SK-N-SH (cell line): ENCODE measurements around the gene HOXA4.

Experiments used
- CHD2 ChIP-seq: fragments of 150-350 bp; IDR thresholded peaks from 2 replicates; pipeline ENCODE4 v1.6.1; 2018; ENCODE audit warnings: low read length; ENCODE audit not compliant: partially characterized antibody
- POLR2AphosphoS5 ChIP-seq: IDR thresholded peaks from 2 replicates; pipeline ENCODE4 v1.6.1; 2012; ENCODE audit warnings: low read depth, low read length
- SIN3A ChIP-seq: IDR thresholded peaks from 2 replicates; pipeline ENCODE4 v1.6.1; 2012; ENCODE audit warnings: low read depth, mild to moderate bottlenecking, low read length, moderate library complexity, borderline replicate concordance
- USF2 ChIP-seq: fragments of 150-350 bp; IDR thresholded peaks from 2 replicates; pipeline ENCODE4 v1.6.1; 2017; ENCODE audit warnings: antibody characterized with exemption, low read length, low read depth, borderline replicate concordance
- YY1 ChIP-seq: IDR thresholded peaks from 2 replicates; pipeline ENCODE4 v1.4.0; 2012; ENCODE audit warnings: low read depth, mild to moderate bottlenecking
- TF ChIP-seq, protein P1 (sequence below): fragments of 200-600 bp; sonication (generic); IDR thresholded peaks from 2 replicates; pipeline ENCODE4 v1.6.1; 2017; ENCODE audit warnings: antibody characterized with exemption, mild to moderate bottlenecking, moderate library complexity
- TF ChIP-seq, protein P2 (sequence below): IDR thresholded peaks from 2 replicates; pipeline ENCODE4 v1.6.1; 2012; ENCODE audit warnings: mild to moderate bottlenecking, low read depth, low read length, moderate library complexity
- TF ChIP-seq, protein P3 (sequence below): IDR thresholded peaks from 2 replicates; pipeline ENCODE4 v1.4.0; 2012; ENCODE audit warnings: low read depth

DNA sequence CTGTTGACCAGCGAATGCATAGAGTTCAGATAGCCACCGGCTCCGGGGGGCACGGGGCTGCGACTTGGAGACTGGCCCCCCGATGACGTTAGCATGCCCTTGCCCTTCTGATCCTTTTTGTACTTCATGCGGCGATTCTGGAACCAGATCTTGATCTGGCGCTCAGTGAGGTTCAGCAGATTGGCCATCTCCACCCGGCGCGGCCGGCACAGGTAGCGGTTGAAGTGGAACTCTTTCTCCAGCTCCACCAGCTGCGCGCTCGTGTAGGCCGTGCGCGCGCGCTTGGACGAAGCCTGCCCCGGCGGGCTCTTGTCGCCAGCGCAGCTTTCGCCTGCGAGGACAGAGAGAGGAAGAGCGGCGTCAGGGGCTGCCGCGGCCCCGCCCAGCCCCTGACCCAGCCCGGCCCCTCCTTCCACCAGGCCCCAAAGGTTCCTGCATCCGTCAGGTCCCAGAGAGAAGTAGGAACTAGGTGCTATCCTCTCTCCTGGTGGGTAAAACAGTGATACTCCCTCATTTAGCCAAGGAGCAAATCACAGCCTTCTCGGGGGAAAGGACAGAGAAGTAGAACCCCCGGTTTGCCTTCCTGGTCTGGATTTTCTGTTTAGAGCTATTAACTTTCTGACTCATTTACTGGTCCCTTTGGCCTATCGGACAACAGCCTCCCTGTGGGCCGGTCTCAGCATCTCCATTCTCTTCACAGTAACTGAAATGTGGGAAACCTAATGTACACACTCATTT is 22.0 kb downstream of the HOXA4 start:
- TF ChIP-seq, protein P1, sequence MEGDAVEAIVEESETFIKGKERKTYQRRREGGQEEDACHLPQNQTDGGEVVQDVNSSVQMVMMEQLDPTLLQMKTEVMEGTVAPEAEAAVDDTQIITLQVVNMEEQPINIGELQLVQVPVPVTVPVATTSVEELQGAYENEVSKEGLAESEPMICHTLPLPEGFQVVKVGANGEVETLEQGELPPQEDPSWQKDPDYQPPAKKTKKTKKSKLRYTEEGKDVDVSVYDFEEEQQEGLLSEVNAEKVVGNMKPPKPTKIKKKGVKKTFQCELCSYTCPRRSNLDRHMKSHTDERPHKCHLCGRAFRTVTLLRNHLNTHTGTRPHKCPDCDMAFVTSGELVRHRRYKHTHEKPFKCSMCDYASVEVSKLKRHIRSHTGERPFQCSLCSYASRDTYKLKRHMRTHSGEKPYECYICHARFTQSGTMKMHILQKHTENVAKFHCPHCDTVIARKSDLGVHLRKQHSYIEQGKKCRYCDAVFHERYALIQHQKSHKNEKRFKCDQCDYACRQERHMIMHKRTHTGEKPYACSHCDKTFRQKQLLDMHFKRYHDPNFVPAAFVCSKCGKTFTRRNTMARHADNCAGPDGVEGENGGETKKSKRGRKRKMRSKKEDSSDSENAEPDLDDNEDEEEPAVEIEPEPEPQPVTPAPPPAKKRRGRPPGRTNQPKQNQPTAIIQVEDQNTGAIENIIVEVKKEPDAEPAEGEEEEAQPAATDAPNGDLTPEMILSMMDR, result no peak
- TF ChIP-seq POLR2AphosphoS5, result no peak
- TF ChIP-seq, protein P2, sequence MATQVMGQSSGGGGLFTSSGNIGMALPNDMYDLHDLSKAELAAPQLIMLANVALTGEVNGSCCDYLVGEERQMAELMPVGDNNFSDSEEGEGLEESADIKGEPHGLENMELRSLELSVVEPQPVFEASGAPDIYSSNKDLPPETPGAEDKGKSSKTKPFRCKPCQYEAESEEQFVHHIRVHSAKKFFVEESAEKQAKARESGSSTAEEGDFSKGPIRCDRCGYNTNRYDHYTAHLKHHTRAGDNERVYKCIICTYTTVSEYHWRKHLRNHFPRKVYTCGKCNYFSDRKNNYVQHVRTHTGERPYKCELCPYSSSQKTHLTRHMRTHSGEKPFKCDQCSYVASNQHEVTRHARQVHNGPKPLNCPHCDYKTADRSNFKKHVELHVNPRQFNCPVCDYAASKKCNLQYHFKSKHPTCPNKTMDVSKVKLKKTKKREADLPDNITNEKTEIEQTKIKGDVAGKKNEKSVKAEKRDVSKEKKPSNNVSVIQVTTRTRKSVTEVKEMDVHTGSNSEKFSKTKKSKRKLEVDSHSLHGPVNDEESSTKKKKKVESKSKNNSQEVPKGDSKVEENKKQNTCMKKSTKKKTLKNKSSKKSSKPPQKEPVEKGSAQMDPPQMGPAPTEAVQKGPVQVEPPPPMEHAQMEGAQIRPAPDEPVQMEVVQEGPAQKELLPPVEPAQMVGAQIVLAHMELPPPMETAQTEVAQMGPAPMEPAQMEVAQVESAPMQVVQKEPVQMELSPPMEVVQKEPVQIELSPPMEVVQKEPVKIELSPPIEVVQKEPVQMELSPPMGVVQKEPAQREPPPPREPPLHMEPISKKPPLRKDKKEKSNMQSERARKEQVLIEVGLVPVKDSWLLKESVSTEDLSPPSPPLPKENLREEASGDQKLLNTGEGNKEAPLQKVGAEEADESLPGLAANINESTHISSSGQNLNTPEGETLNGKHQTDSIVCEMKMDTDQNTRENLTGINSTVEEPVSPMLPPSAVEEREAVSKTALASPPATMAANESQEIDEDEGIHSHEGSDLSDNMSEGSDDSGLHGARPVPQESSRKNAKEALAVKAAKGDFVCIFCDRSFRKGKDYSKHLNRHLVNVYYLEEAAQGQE, result no peak
- TF ChIP-seq SIN3A, result no peak
- TF ChIP-seq USF2, result no peak
- TF ChIP-seq, protein P3, sequence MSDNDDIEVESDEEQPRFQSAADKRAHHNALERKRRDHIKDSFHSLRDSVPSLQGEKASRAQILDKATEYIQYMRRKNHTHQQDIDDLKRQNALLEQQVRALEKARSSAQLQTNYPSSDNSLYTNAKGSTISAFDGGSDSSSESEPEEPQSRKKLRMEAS, result no peak
- TF ChIP-seq CHD2, result no peak
- TF ChIP-seq YY1, result no peak
